ENCODE results near the gene CPNE7. TPM values are rescaled to one million over a fixed set of nuclear protein-coding genes. Genes with fewer than 3 reads are reported as not detected.

The CPNE7 gene
- total and polyA plus RNA-seq, 9 of the 15 experiments (the other 6 are each of a cell fraction or from before 2014, with no cell fraction given), result 0.30 to 73.4 (median 32.7) TPM

GRCh38 chr16:89574681-89575246 lies 794 bp upstream of the CPNE7 start (continued):
- TF ChIP-seq ZNF224 (CRISPR knock-in tag; IDR thresholded peaks at IDR 0.05), result no peak
- TF ChIP-seq GTF2F1 (IDR thresholded peaks at IDR 0.05; ENCODE audit: low read depth, low read length), result no peak
- TF ChIP-seq ZNF280B (CRISPR knock-in tag; IDR thresholded peaks at IDR 0.05), result no peak
- TF ChIP-seq NCOA2 (IDR thresholded peaks at IDR 0.05; ENCODE audit: partially characterized antibody in 2 of 2), result no peak
- no peak for TF ChIP-seq ZNF551 (CRISPR knock-in tag; IDR thresholded peaks at IDR 0.05)
- TF ChIP-seq NR2C2 (CRISPR knock-in tag; IDR thresholded peaks at IDR 0.05), result no peak
- no peak for TF ChIP-seq NR2C2 (tag; IDR thresholded peaks at IDR 0.05)
- TF ChIP-seq ZFPM2 (CRISPR knock-in tag; IDR thresholded peaks at IDR 0.05), result no peak
- no peak for TF ChIP-seq KAT2B (IDR thresholded peaks at IDR 0.05; ENCODE audit: low read depth, low read length)
- TF ChIP-seq TEAD1 (CRISPR knock-in tag; IDR thresholded peaks at IDR 0.05), result no peak
- no peak for TF ChIP-seq ZNF165 (CRISPR knock-in tag; IDR thresholded peaks at IDR 0.05; ENCODE audit: borderline replicate concordance)
- TF ChIP-seq GATAD2A (IDR thresholded peaks at IDR 0.05), result 0 out of 2 replicates have a peak, but pooled peaks have one; percentile 40
- peak in 1 of 2 experiments; percentile 55; a peak in 1 of 4 replicates for TF ChIP-seq ZMIZ1 (IDR thresholded peaks at IDR 0.05; ENCODE audit: low read depth in 2 of 2, low read length in 2 of 2)
- no peak for TF ChIP-seq CHD4 (IDR thresholded peaks at IDR 0.05; ENCODE audit: insufficient read depth, insufficient replicate concordance, low read depth, low read length, poor library complexity, severe bottlenecking)
- peak; percentile 56 for TF ChIP-seq KDM5B (IDR thresholded peaks at IDR 0.05; ENCODE audit: insufficient replicate concordance, low read depth, low read length)
- peak; percentile 38; the same call in 1 of the 2 replicates for TF ChIP-seq ETS1 (conservative IDR thresholded peaks at IDR 0.05; ENCODE audit: control insufficient read depth, low read depth, low read length)
- peak; percentile 84 for TF ChIP-seq CTBP1 (IDR thresholded peaks at IDR 0.05; ENCODE audit: borderline replicate concordance)
- TF ChIP-seq CREB1 (IDR thresholded peaks at IDR 0.05), result peak; percentile 38; the same call in 1 of the 2 replicates
- 0 out of 2 replicates have a peak, but pooled peaks have one; percentile 1 for TF ChIP-seq CREB1 (CRISPR knock-in tag; IDR thresholded peaks at IDR 0.05)
- peak; percentile 86 for TF ChIP-seq POLR2G (IDR thresholded peaks at IDR 0.05; ENCODE audit: low read depth, low read length)
- TF ChIP-seq CREM (IDR thresholded peaks at IDR 0.05; ENCODE audit: low read depth), result peak; percentile 59; the same call in 1 of the 2 replicates
- TF ChIP-seq HDAC8 (tag; IDR thresholded peaks at IDR 0.05), result peak; percentile 69; the same call in 1 of the 2 replicates
- no peak for TF ChIP-seq POU5F1 (IDR thresholded peaks at IDR 0.05; ENCODE audit: borderline replicate concordance, low read depth, low read length, partially characterized antibody)

All from K562 (cell line).